ENCODE data around the gene PRR15L.

DNA sequence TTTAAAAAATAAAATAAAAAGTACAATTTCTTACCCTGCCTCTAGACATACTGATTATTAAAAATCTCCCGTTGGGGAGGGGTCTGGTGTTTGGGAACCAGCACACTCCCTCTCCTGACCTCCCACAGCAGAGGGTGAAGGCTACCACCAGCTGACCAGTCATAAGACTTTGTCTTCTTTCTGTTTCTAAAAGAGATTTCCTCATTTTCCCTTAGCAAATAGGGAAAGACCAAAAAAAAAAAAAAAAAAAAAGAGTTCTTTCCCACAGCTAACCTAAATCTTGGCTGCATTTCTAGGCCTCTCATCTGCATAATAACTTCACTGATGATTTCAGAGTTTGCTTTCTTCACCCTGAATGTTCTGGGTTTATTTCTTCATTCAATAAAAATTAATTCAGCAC, 43.5 kb upstream of the PRR15L start:
- TF ChIP-seq, protein P1, sequence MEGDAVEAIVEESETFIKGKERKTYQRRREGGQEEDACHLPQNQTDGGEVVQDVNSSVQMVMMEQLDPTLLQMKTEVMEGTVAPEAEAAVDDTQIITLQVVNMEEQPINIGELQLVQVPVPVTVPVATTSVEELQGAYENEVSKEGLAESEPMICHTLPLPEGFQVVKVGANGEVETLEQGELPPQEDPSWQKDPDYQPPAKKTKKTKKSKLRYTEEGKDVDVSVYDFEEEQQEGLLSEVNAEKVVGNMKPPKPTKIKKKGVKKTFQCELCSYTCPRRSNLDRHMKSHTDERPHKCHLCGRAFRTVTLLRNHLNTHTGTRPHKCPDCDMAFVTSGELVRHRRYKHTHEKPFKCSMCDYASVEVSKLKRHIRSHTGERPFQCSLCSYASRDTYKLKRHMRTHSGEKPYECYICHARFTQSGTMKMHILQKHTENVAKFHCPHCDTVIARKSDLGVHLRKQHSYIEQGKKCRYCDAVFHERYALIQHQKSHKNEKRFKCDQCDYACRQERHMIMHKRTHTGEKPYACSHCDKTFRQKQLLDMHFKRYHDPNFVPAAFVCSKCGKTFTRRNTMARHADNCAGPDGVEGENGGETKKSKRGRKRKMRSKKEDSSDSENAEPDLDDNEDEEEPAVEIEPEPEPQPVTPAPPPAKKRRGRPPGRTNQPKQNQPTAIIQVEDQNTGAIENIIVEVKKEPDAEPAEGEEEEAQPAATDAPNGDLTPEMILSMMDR (IDR thresholded peaks at IDR 0.05), result no peak
- TF ChIP-seq POLR2A (IDR thresholded peaks at IDR 0.05), result no peak
